ENCODE results near the gene RET. TPM values are rescaled to one million over a fixed set of nuclear protein-coding genes. Genes with fewer than 3 reads are reported as not detected.
"Not testable (repeated sequence)": the region's sequence is repeated elsewhere in the genome, so short reads cannot be mapped to it uniquely, and the experiment has no call there.

RET gene
- total RNA-seq, 4 donors from 2014 or later: 0.20 to 8.5 (median 0.70) TPM

DNA sequence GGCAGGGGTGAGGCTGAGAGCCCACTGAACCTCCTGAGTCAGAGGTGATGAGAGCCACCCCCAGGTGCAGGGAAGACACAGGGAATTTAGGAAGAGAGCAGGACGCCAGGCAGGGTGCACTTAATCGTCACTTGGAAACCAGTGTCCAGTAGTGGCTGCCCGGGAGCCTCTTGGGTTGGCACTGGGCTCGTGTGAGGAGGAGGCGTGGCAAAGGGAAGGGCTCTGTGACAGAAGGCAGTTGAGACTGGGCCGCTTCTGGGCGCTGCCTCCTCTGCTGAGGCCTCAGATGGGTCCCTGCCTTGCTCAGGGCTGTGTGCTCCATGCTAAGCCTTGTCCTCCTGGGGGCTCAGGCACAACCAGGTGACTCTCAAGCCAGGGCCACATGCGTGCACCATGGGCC lies 13.3 kb downstream of the RET start:
- Histone ChIP-seq H3K36me3 (no peaks in the 10 kb centered on the region), H3K27ac (no peak overlapping the region), H3K4me3 (no peak overlapping the region), H3K27me3 (peaks cover 0 to 2% of the 10 kb centered on the region in 2 donors), H3K4me1 (no peaks in the 10 kb centered on the region), H3K9me3 (no peaks in the 10 kb centered on the region)
- WGBS, 2 donors: 57 to 78% methylated on average over 8 of the region's 8 CpGs
- no peak for TF ChIP-seq POLR2A (IDR thresholded peaks at IDR 0.05)
- TF ChIP-seq, protein P1, sequence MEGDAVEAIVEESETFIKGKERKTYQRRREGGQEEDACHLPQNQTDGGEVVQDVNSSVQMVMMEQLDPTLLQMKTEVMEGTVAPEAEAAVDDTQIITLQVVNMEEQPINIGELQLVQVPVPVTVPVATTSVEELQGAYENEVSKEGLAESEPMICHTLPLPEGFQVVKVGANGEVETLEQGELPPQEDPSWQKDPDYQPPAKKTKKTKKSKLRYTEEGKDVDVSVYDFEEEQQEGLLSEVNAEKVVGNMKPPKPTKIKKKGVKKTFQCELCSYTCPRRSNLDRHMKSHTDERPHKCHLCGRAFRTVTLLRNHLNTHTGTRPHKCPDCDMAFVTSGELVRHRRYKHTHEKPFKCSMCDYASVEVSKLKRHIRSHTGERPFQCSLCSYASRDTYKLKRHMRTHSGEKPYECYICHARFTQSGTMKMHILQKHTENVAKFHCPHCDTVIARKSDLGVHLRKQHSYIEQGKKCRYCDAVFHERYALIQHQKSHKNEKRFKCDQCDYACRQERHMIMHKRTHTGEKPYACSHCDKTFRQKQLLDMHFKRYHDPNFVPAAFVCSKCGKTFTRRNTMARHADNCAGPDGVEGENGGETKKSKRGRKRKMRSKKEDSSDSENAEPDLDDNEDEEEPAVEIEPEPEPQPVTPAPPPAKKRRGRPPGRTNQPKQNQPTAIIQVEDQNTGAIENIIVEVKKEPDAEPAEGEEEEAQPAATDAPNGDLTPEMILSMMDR (IDR thresholded peaks at IDR 0.05): no peak
- TF ChIP-seq EP300 (IDR thresholded peaks at IDR 0.05): no peak
- no peak for DNase-seq (ENCODE audit: low spot score in 2 of 2)

DNA sequence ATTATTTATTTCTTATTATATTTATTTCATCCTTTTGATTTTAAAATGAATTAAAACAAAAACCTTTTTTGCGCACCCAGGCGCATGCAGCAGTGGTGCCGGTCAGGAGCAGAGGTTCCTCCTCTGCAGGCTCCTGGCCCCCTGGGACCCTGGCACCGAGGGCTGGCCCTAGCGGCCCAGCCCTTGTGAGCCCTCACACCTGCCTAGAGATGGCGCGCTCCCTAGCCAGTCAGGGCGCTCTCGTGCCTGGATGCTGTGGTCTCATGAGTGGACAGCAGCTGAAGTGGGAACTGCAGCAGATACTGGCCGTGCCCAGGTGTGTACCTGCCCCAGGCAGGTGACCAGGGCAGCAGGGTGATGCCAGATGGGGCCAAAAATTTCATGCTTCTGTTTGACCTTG lies 13.8 kb downstream of the RET start:
- no peaks in the 10 kb centered on the region for H3K36me3 ChIP-seq
- TF ChIP-seq EP300 (IDR thresholded peaks at IDR 0.05) (no peak), POLR2A (IDR thresholded peaks at IDR 0.05) (no peak)
- TF ChIP-seq, protein P1 (IDR thresholded peaks at IDR 0.05): no peak
- no peaks in the 10 kb centered on the region for H3K4me1 ChIP-seq
- no peak for DNase-seq (ENCODE audit: low spot score in 2 of 2)
- H3K9me3 ChIP-seq: no peaks in the 10 kb centered on the region
- 89 to 91% methylated on average over 10 of the region's 10 CpGs for WGBS, 2 donors
- H3K27ac ChIP-seq: no peak overlapping the region
- peaks cover 0 to 2% of the 10 kb centered on the region in 2 donors for H3K27me3 ChIP-seq
- H3K4me3 ChIP-seq: no peak overlapping the region

DNA sequence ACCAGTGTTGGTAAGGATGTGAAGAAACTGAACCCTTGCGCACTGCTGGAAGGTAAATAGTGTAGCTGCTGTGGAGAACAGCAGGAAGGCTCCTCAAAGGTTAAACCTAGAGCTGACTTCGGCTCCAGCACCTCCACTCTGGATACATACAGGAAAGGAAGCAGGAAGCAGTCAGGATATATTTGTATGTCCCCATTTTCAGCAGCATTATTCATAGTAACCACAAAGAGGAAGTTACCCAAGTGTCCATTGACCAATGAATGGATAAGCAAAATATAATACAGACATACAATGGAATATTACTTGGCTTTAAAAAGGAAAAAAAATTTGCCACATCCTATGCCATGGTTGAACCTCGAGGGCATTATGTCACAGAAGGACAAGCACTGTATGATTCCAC lies 15.0 kb downstream of the RET start:
- no peak for TF ChIP-seq POLR2A (IDR thresholded peaks at IDR 0.05)
- TF ChIP-seq EP300 (IDR thresholded peaks at IDR 0.05): no peak
- TF ChIP-seq, protein P1 (IDR thresholded peaks at IDR 0.05): no peak
- no peaks in the 10 kb centered on the region for H3K36me3 ChIP-seq
- no peak for DNase-seq (ENCODE audit: low spot score in 2 of 2)
- H3K27me3 ChIP-seq: peaks cover 0 to 2% of the 10 kb centered on the region in 2 donors
- 48 to 68% methylated on average over 3 of the region's 3 CpGs for WGBS, 2 donors
- H3K9me3 ChIP-seq: no peaks in the 10 kb centered on the region
- no peak overlapping the region for H3K4me3 ChIP-seq
- no peaks in the 10 kb centered on the region for H3K4me1 ChIP-seq
- no peak overlapping the region for H3K27ac ChIP-seq

DNA sequence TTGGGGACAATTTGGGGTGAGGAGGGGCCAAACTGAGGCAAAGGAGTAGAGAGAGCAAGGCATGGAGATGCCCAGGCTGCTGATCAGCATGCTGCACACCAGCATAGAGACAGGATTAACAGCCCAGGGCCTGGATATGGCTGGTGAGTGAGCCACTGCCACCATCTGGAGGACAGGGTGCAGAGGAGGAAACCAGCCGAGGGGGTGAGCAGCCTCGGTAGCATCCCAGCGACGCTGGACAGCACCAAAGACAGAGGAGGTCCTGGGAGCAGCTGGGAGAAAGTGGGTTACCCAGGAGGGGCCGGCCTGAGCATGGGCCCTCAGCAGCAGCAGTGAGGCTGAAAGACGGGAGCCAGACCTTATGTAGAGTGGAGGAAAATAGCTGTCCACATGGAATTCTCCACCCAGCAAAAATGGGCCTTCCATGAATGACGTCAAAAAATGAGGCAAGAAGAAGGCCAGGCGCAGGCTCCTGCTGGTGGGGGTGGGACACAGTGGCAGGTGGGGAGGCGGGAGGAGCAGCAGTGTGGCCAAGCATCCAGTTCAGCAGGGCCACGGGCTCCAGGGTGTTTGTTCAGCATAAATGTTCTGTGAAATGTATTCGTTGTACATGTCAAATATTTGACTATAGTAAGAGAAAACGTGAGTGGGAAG lies 16.7 kb downstream of the RET start:
- Histone ChIP-seq H3K36me3 (no peaks in the 10 kb centered on the region), H3K27me3 (peaks cover 0 to 2% of the 10 kb centered on the region in 2 donors), H3K4me1 (no peaks in the 10 kb centered on the region), H3K27ac (no peak overlapping the region), H3K9me3 (no peaks in the 10 kb centered on the region), H3K4me3 (no peak overlapping the region)
- TF ChIP-seq, protein P1 (IDR thresholded peaks at IDR 0.05): no peak
- DNase-seq (ENCODE audit: low spot score in 2 of 2): no peak
- 30 to 41% methylated on average over 8 to 12 of the region's 12 CpGs for WGBS, 2 donors

DNA sequence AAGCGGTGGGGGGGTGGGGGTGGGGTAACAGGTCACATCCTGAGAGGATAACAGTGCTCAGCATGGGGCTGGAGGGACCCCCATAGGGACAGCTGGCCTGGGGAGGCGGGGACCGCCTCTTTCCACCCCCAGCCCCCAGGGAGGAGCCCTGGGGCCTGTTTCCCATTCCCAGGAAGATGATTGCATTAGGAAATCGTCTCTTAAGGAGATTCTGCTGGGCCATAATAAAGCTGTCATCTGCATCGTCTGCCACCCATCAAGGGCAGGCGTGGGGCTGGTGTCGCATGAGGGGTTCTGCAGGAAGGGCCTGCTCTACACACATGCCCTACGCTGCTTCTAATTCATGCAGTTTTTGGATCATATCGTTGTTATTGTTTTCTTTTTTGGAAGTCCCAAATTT lies 17.2 kb downstream of the RET start:
- no peaks in the 10 kb centered on the region for H3K36me3 ChIP-seq
- H3K27ac ChIP-seq: no peak overlapping the region
- H3K9me3 ChIP-seq: no peaks in the 10 kb centered on the region
- DNase-seq (ENCODE audit: low spot score in 2 of 2): no peak
- peaks cover 0 to 2% of the 10 kb centered on the region in 2 donors for H3K27me3 ChIP-seq
- no peaks in the 10 kb centered on the region for H3K4me1 ChIP-seq
- H3K4me3 ChIP-seq: no peak overlapping the region
- TF ChIP-seq EP300 (IDR thresholded peaks at IDR 0.05) (no peak), POLR2A (IDR thresholded peaks at IDR 0.05) (no peak)
- TF ChIP-seq, protein P1 (IDR thresholded peaks at IDR 0.05): no peak
- WGBS, 2 donors: 48 to 67% methylated on average over 9 of the region's 9 CpGs

DNA sequence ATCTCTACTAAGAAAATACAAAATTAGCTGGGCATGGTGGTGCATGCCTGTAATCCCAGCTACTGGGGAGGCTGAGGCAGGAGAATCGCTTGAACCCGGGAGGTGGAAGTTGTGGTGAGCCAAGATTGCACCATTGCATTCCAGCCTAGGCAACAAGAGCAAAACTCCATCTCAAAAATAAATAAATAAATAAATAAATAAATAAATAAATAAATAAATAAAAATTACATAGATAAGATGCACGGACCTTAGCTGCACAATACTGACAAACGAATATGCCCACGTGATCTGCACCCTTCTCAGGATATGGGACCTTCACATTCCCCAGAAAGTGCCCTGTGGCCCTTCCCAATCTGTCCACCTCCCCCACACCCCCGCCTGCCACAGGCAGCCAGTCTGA lies 22.5 kb downstream of the RET start:
- WGBS, 2 donors: 90 to 93% methylated on average over 6 of the region's 6 CpGs
- not testable (repeated sequence) for H3K4me3 ChIP-seq; H3K36me3 ChIP-seq; H3K4me1 ChIP-seq; DNase-seq (ENCODE audit: low spot score in 2 of 2); H3K9me3 ChIP-seq; H3K27ac ChIP-seq
- H3K27me3 ChIP-seq: peaks cover 0 to 13% of the 10 kb centered on the region in 2 donors

Measured in tibial nerve (tissue), 4 donors.